DOHH2 (cell line): Measurements from ENCODE around the gene SLMAP.

Source experiments
- H3F3A ChIP-seq: fragments of 200-600 bp; sonication (generic), shearing (Covaris generic); 2 replicates; pipeline ENCODE4 v1.6.0; 2016; ENCODE audit warnings: antibody characterized with exemption, mild to moderate bottlenecking; ENCODE audit not compliant: control insufficient read depth, insufficient read depth
- H3K27ac ChIP-seq: fragments of 200-600 bp; sonication (generic); 2 replicates; pipeline ENCODE4 v1.5.1; 2014; ENCODE audit warnings: low read depth, mild to moderate bottlenecking, low read length, moderate library complexity
- H3K27me3 ChIP-seq: fragments of 200-600 bp; sonication (generic); 2 replicates; pipeline ENCODE4 v1.6.1; 2014; ENCODE audit warnings: mild to moderate bottlenecking, low read length, mixed read lengths; ENCODE audit not compliant: control insufficient read depth
- H3K36me3 ChIP-seq: fragments of 200-600 bp; sonication (generic); 2 replicates; pipeline ENCODE4 v1.6.1; 2014; ENCODE audit warnings: mild to moderate bottlenecking, low read length, moderate library complexity, mixed read lengths; ENCODE audit not compliant: control insufficient read depth
- H3K4me1 ChIP-seq: fragments of 200-600 bp; sonication (generic); 2 replicates; pipeline ENCODE4 v1.6.1; 2014; ENCODE audit warnings: mild to moderate bottlenecking, low read length, mixed read lengths; ENCODE audit not compliant: control insufficient read depth
- H3K4me2 ChIP-seq: fragments of 200-600 bp; sonication (generic); 2 replicates; pipeline ENCODE4 v1.6.0; 2014; ENCODE audit warnings: mild to moderate bottlenecking, low read length, moderate library complexity
- H3K4me3 ChIP-seq: fragments of 200-600 bp; sonication (generic); 2 replicates; pipeline ENCODE4 v1.5.1; 2014; ENCODE audit warnings: mild to moderate bottlenecking, low read length, mixed read lengths
- H3K79me2 ChIP-seq: fragments of 200-600 bp; sonication (generic); 2 replicates; pipeline ENCODE4 v1.6.1; 2014; ENCODE audit warnings: mild to moderate bottlenecking, low read length, mixed read lengths; ENCODE audit not compliant: control insufficient read depth
- H3K9me2 ChIP-seq: fragments of 200-600 bp; sonication (generic); replicated peaks from 2 replicates; pipeline ENCODE4 v1.6.1; 2014; ENCODE audit warnings: mild to moderate bottlenecking, low read length, mixed read lengths; ENCODE audit not compliant: control insufficient read depth
- H3K9me3 ChIP-seq: fragments of 200-600 bp; sonication (generic); 2 replicates; pipeline ENCODE4 v1.6.1; 2014; ENCODE audit warnings: antibody characterized with exemption, low read length, mixed read lengths; ENCODE audit not compliant: control insufficient read depth, insufficient read depth
- H4K20me1 ChIP-seq: fragments of 200-600 bp; sonication (generic); 2 replicates; pipeline ENCODE4 v1.6.0; 2014; ENCODE audit warnings: low read depth, mild to moderate bottlenecking, antibody characterized with exemption, low read length, moderate library complexity; ENCODE audit not compliant: control insufficient read depth, insufficient read depth
- CTCF ChIP-seq: fragments of 200-600 bp; sonication (generic); IDR thresholded peaks from one replicate; pipeline ENCODE4 v1.5.1; 2014; ENCODE audit warnings: antibody characterized with exemption, mild to moderate bottlenecking, low read depth, low read length; ENCODE audit not compliant: poor library complexity, severe bottlenecking
- EZH2phosphoT487 ChIP-seq: fragments of 200-600 bp; sonication (generic); IDR thresholded peaks from 2 replicates; pipeline ENCODE4 v1.6.1; 2017; ENCODE audit warnings: borderline replicate concordance, mild to moderate bottlenecking, antibody characterized with exemption, low read length, moderate library complexity, mixed read lengths

Gene SLMAP

GRCh38 chr3:57825116-57825515, 69.0 kb downstream of the SLMAP start:
- Histone ChIP-seq H3K9me2 (no peaks in the 10 kb centered on the region), H3F3A (peaks cover 4% of the 10 kb centered on the region; the same call in 1 of the 2 replicates)

GRCh38 chr3:57826245-57826951, 70.3 kb downstream of the SLMAP start:
- Histone ChIP-seq H3F3A (peaks cover 4% of the 10 kb centered on the region; the same call in 1 of the 2 replicates), H3K27ac (no peak overlapping the region), H3K36me3 (peaks cover 5% of the 10 kb centered on the region), H3K79me2 (peaks cover 57% of the 10 kb centered on the region), H3K9me2 (no peaks in the 10 kb centered on the region), H4K20me1 (no peaks in the 10 kb centered on the region), H3K4me1 (peaks cover 5% of the 10 kb centered on the region; the same call in 1 of the 2 replicates), H3K4me3 (no peak overlapping the region), H3K4me2 (no peak overlapping the region), H3K9me3 (no peaks in the 10 kb centered on the region), H3K27me3 (no peaks in the 10 kb centered on the region)
- no peak for TF ChIP-seq EZH2phosphoT487
- TF ChIP-seq CTCF = peak; percentile 40

More at GRCh38 chr3:57825116-57825515, 69.0 kb downstream of the SLMAP start:
- TF ChIP-seq EZH2phosphoT487 (no peak), CTCF (no peak)
- Histone ChIP-seq H3K36me3 (no peaks in the 10 kb centered on the region), H3K27me3 (no peaks in the 10 kb centered on the region), H3K4me3 (no peak overlapping the region), H3K79me2 (peaks cover 65% of the 10 kb centered on the region), H3K4me1 (peaks cover 5% of the 10 kb centered on the region; the same call in 1 of the 2 replicates), H4K20me1 (no peaks in the 10 kb centered on the region), H3K27ac (no peak overlapping the region), H3K9me3 (no peaks in the 10 kb centered on the region), H3K4me2 (no peak overlapping the region)

- no peaks in the 10 kb centered on the region for H3K27me3 ChIP-seq
- H3F3A ChIP-seq = peaks cover 4% of the 10 kb centered on the region; the same call in 1 of the 2 replicates
- no peak overlapping the region for H3K4me2 ChIP-seq
- H3K4me3 ChIP-seq = no peak overlapping the region
- no peak overlapping the region for H3K27ac ChIP-seq
- H3K9me2 ChIP-seq = no peaks in the 10 kb centered on the region
- TF ChIP-seq CTCF (no peak), EZH2phosphoT487 (no peak)
- peaks cover 10% of the 10 kb centered on the region for H3K36me3 ChIP-seq
- peaks cover 5% of the 10 kb centered on the region; the same call in 1 of the 2 replicates for H3K4me1 ChIP-seq
- H4K20me1 ChIP-seq = no peaks in the 10 kb centered on the region
- no peaks in the 10 kb centered on the region for H3K9me3 ChIP-seq
- peaks cover 52% of the 10 kb centered on the region for H3K79me2 ChIP-seq
These were observed 71.0 kb downstream of the SLMAP start for GRCh38 chr3:57826952-57827723.
